ENCODE data around the gene AP1S3.

GRCh38 chr2:223722226-223722625 is 115.2 kb downstream of the AP1S3 start:
- TF ChIP-seq CTCF (IDR thresholded peaks at IDR 0.05), result no peak
- no peak for TF ChIP-seq POLR2A (IDR thresholded peaks at IDR 0.05)
